Measurements from ENCODE around the gene RALGPS1. TPM values are rescaled to one million over a fixed set of nuclear protein-coding genes. Genes with fewer than 3 reads are reported as not detected.

RALGPS1 gene
- total and polyA plus RNA-seq, 5 donors from 2014 or later = 1.8 to 10.3 (median 3.3) TPM

GRCh38 chr9:127199001-127199791 lies 284.6 kb downstream of the RALGPS1 start:
- H3K27me3 Mint-ChIP-seq = no peaks in the 10 kb centered on the region
- peak overlapping the region in 1 of 3 donors; percentile 42 for H3K27ac Mint-ChIP-seq
- peak; percentile 60 to 79 (median 70) for DNase-seq

GRCh38 chr9:127200106-127200862 lies 285.7 kb downstream of the RALGPS1 start:
- Histone ChIP-seq H3K36me3 (ENCODE audit: control insufficient read depth, insufficient read depth, low read length) (no peaks in the 10 kb centered on the region), H3K4me1 (ENCODE audit: control insufficient read depth, insufficient read depth, low read length, poor library complexity, severe bottlenecking) (peaks cover 7% of the 10 kb centered on the region), H3K27me3 (ENCODE audit: control insufficient read depth, insufficient read depth, low read length) (no peaks in the 10 kb centered on the region), H3K9me3 (ENCODE audit: control insufficient read depth in 2 of 2, low read length in 2 of 2) (no peaks in the 10 kb centered on the region), H3K27ac (ENCODE audit: insufficient read depth, low read length, poor library complexity, severe bottlenecking) (no peak overlapping the region), H3K4me3 (ENCODE audit: low read depth, low read length) (no peak overlapping the region)
- DNase-seq (no peak), ATAC-seq (ENCODE audit: low read depth in 2 of 2) (no peak)
- Mint-ChIP-seq H3K36me3 (no peaks in the 10 kb centered on the region), H3K4me1 (peaks cover 0 to 12% (median 5%) of the 10 kb centered on the region in 4 donors), H3K9me3 (no peaks in the 10 kb centered on the region), H3K27me3 (no peaks in the 10 kb centered on the region), H3K4me3 (no peak overlapping the region), H3K27ac (no peak overlapping the region)

More at GRCh38 chr9:127199001-127199791, 284.6 kb downstream of the RALGPS1 start:
- Mint-ChIP-seq H3K36me3 (no peaks in the 10 kb centered on the region), H3K4me1 (peaks cover 0 to 12% (median 5%) of the 10 kb centered on the region in 4 donors), H3K4me3 (no peak overlapping the region), H3K9me3 (no peaks in the 10 kb centered on the region)
- ATAC-seq (ENCODE audit: low read depth in 2 of 2) = peak; percentile 63 to 76
- Histone ChIP-seq H3K36me3 (ENCODE audit: control insufficient read depth, insufficient read depth, low read length) (no peaks in the 10 kb centered on the region), H3K4me3 (ENCODE audit: low read depth, low read length) (peak overlapping the region; percentile 15), H3K27me3 (ENCODE audit: control insufficient read depth, insufficient read depth, low read length) (no peaks in the 10 kb centered on the region), H3K9me3 (ENCODE audit: control insufficient read depth in 2 of 2, low read length in 2 of 2) (no peaks in the 10 kb centered on the region), H3K4me1 (ENCODE audit: control insufficient read depth, insufficient read depth, low read length, poor library complexity, severe bottlenecking) (peaks cover 7% of the 10 kb centered on the region), H3K27ac (ENCODE audit: insufficient read depth, low read length, poor library complexity, severe bottlenecking) (no peak overlapping the region)

DNA sequence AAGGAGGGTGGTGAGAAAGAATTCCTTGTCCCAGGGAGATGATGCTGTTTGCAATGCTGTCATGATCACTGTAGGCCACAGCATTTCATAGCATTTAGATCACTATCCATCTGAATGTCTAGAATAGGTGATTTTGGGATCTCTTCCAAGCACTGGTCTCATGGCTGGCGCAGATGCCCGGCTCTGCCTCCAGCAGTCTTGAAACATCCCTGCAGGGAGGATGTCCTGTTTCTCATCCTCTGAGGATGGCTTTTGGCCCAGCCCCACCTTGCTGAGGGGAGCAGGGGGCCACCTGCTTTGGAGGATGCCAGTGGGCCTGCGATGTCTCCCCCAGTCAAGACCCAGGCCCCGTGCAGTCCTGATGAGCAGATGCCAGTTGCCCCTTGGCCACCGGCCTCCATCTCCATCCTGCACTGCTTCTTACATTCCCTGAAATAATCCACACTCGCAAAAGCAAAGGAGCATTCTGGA lies 286.5 kb downstream of the RALGPS1 start:
- Mint-ChIP-seq H3K27me3 (no peaks in the 10 kb centered on the region), H3K4me3 (no peak overlapping the region), H3K27ac (no peak overlapping the region), H3K9me3 (no peaks in the 10 kb centered on the region), H3K36me3 (no peaks in the 10 kb centered on the region), H3K4me1 (peaks cover 0 to 12% (median 5%) of the 10 kb centered on the region in 4 donors)
- peaks cover 7% of the 10 kb centered on the region for H3K4me1 ChIP-seq (ENCODE audit: control insufficient read depth, insufficient read depth, low read length, poor library complexity, severe bottlenecking)
- no peaks in the 10 kb centered on the region for H3K27me3 ChIP-seq (ENCODE audit: control insufficient read depth, insufficient read depth, low read length)
- H3K9me3 ChIP-seq (ENCODE audit: control insufficient read depth in 2 of 2, low read length in 2 of 2) = no peaks in the 10 kb centered on the region
- no peak for ATAC-seq (ENCODE audit: low read depth in 2 of 2)
- H3K4me3 ChIP-seq (ENCODE audit: low read depth, low read length) = no peak overlapping the region
- no peak for DNase-seq
- H3K36me3 ChIP-seq (ENCODE audit: control insufficient read depth, insufficient read depth, low read length) = no peaks in the 10 kb centered on the region
- no peak overlapping the region for H3K27ac ChIP-seq (ENCODE audit: insufficient read depth, low read length, poor library complexity, severe bottlenecking)

GRCh38 chr9:127201731-127202130 lies 287.1 kb downstream of the RALGPS1 start:
- DNase-seq = no peak
- peaks cover 7% of the 10 kb centered on the region for H3K4me1 ChIP-seq (ENCODE audit: control insufficient read depth, insufficient read depth, low read length, poor library complexity, severe bottlenecking)
- no peak overlapping the region for H3K4me3 Mint-ChIP-seq
- no peaks in the 10 kb centered on the region for H3K36me3 ChIP-seq (ENCODE audit: control insufficient read depth, insufficient read depth, low read length)
- no peaks in the 10 kb centered on the region for H3K9me3 ChIP-seq (ENCODE audit: control insufficient read depth in 2 of 2, low read length in 2 of 2)
- H3K27ac Mint-ChIP-seq = no peak overlapping the region
- H3K27me3 ChIP-seq (ENCODE audit: control insufficient read depth, insufficient read depth, low read length) = no peaks in the 10 kb centered on the region
- no peak overlapping the region for H3K27ac ChIP-seq (ENCODE audit: insufficient read depth, low read length, poor library complexity, severe bottlenecking)
- H3K36me3 Mint-ChIP-seq = peaks cover under 1% of the 10 kb centered on the region
- no peak overlapping the region for H3K4me3 ChIP-seq (ENCODE audit: low read depth, low read length)
- peaks cover 0 to 12% (median 5%) of the 10 kb centered on the region in 4 donors for H3K4me1 Mint-ChIP-seq
- no peaks in the 10 kb centered on the region for H3K27me3 Mint-ChIP-seq
- no peaks in the 10 kb centered on the region for H3K9me3 Mint-ChIP-seq
- no peak for ATAC-seq (ENCODE audit: low read depth in 2 of 2)

GRCh38 chr9:127202461-127203169 lies 288.0 kb downstream of the RALGPS1 start:
- Histone ChIP-seq H3K4me3 (ENCODE audit: low read depth, low read length) (no peak overlapping the region), H3K9me3 (ENCODE audit: control insufficient read depth in 2 of 2, low read length in 2 of 2) (no peaks in the 10 kb centered on the region), H3K4me1 (ENCODE audit: control insufficient read depth, insufficient read depth, low read length, poor library complexity, severe bottlenecking) (peaks cover 7% of the 10 kb centered on the region), H3K27me3 (ENCODE audit: control insufficient read depth, insufficient read depth, low read length) (no peaks in the 10 kb centered on the region), H3K27ac (ENCODE audit: insufficient read depth, low read length, poor library complexity, severe bottlenecking) (no peak overlapping the region), H3K36me3 (ENCODE audit: control insufficient read depth, insufficient read depth, low read length) (no peaks in the 10 kb centered on the region)
- DNase-seq (no peak), ATAC-seq (ENCODE audit: low read depth in 2 of 2) (no peak)
- Mint-ChIP-seq H3K9me3 (no peaks in the 10 kb centered on the region), H3K4me1 (peaks cover 0 to 12% (median 5%) of the 10 kb centered on the region in 4 donors), H3K27ac (no peak overlapping the region), H3K36me3 (peaks cover 5% of the 10 kb centered on the region), H3K27me3 (no peaks in the 10 kb centered on the region), H3K4me3 (no peak overlapping the region)

DNA sequence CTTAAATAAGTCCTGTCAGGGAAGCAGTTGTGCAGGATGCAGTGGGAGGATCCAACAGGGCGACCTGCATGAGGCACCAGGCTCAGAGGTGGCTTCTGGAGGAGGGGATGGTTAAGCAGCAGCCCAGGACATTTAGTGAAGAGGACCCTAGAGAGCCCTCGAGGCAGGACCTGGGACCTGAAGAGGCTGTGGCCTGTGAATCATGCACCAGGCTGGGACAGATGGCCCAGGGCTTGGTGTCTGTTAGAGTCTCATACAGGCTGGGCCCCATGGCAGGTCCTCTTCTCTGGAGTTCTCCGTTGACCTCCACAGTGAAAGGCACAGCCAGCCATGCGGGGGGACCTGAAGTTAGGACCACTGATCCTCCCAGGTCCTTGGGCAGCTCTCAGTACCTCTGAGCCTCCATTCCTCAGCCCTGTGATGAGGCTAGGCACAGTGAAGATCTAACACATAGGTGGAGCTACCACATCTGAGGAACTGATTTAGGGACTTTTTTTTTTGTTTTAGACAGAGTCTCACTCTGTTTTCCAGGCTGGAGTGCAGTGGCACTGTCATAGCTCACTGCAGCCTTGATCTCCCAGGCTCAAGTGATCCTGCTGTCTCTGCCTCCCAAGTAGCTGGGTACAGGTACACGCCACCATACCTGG lies 289.2 kb downstream of the RALGPS1 start:
- Histone ChIP-seq H3K27me3 (ENCODE audit: control insufficient read depth, insufficient read depth, low read length) (no peaks in the 10 kb centered on the region), H3K27ac (ENCODE audit: insufficient read depth, low read length, poor library complexity, severe bottlenecking) (no peak overlapping the region), H3K4me1 (ENCODE audit: control insufficient read depth, insufficient read depth, low read length, poor library complexity, severe bottlenecking) (peaks cover 7% of the 10 kb centered on the region), H3K9me3 (ENCODE audit: control insufficient read depth in 2 of 2, low read length in 2 of 2) (no peaks in the 10 kb centered on the region), H3K36me3 (ENCODE audit: control insufficient read depth, insufficient read depth, low read length) (no peaks in the 10 kb centered on the region), H3K4me3 (ENCODE audit: low read depth, low read length) (no peak overlapping the region)
- ATAC-seq (ENCODE audit: low read depth in 2 of 2) (no peak), DNase-seq (no peak)
- H3K9me3 Mint-ChIP-seq = no peaks in the 10 kb centered on the region
- no peak overlapping the region for H3K4me3 Mint-ChIP-seq
- H3K27me3 Mint-ChIP-seq = no peaks in the 10 kb centered on the region
- H3K36me3 Mint-ChIP-seq = peaks cover 5% of the 10 kb centered on the region
- H3K4me1 Mint-ChIP-seq = peaks cover 0 to 6% (median 3%) of the 10 kb centered on the region in 4 donors
- H3K27ac Mint-ChIP-seq = no peak overlapping the region

DNA sequence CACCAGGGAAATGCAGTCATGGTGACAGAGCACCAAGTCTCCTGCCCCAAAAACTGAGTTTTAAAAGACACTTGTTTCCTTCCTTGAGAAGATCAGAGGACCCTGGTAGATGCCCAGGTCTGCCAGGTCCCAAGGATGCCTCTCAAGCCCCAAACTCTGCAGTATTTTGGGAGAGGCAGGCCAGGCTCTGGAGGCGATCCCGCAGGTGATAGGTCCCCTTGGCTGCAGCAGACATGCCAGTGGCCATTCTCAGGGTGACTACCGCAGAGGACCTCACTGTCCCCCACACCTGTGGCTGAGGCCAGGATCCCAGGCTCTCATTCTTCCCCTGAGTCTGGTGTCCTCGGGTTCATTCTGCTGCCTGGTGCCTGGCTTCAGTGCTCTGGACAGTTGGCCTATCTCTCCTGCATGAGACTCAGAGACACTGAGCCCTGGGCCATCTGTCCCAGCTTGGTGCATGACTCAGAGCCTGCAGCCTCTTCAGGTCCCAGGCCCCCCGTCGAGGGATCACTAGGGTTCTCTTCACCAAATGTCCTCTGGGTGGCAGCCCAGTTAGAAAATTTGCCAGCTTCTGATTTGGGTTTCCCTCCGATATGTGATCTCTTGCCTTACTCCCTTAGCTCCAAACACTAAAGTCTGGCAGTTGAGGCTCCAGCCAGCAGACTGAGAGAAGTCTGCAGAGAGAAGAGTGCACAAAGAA lies 290.3 kb downstream of the RALGPS1 start:
- Mint-ChIP-seq H3K27ac (no peak overlapping the region), H3K36me3 (peaks cover 5% of the 10 kb centered on the region), H3K9me3 (peaks cover 0 to 3% (median 0%) of the 10 kb centered on the region in 7 donors), H3K4me1 (peaks cover 0 to 6% (median under 1%) of the 10 kb centered on the region in 4 donors), H3K27me3 (no peaks in the 10 kb centered on the region), H3K4me3 (no peak overlapping the region)
- H3K9me3 ChIP-seq (ENCODE audit: control insufficient read depth in 2 of 2, low read length in 2 of 2) = no peaks in the 10 kb centered on the region
- H3K27me3 ChIP-seq (ENCODE audit: control insufficient read depth, insufficient read depth, low read length) = no peaks in the 10 kb centered on the region
- H3K27ac ChIP-seq (ENCODE audit: insufficient read depth, low read length, poor library complexity, severe bottlenecking) = no peak overlapping the region
- DNase-seq (no peak), ATAC-seq (ENCODE audit: low read depth in 2 of 2) (peak in 1 of 2 donors; percentile 25)
- H3K4me3 ChIP-seq (ENCODE audit: low read depth, low read length) = no peak overlapping the region
- no peaks in the 10 kb centered on the region for H3K36me3 ChIP-seq (ENCODE audit: control insufficient read depth, insufficient read depth, low read length)
- no peaks in the 10 kb centered on the region for H3K4me1 ChIP-seq (ENCODE audit: control insufficient read depth, insufficient read depth, low read length, poor library complexity, severe bottlenecking)

Data from CD4-positive, CD25-positive, alpha-beta regulatory T cell (primary cell).